SU-DHL-6 (cell line): ENCODE results near the gene VSTM4.

Experiments used
- CTCF ChIP-seq: fragments of 200-600 bp; sonication (generic); IDR thresholded peaks from one replicate; pipeline ENCODE4 v1.5.1; 2017; ENCODE audit warnings: antibody characterized with exemption, mild to moderate bottlenecking, low read length, moderate library complexity; ENCODE audit not compliant: insufficient read depth, poor library complexity, severe bottlenecking
- EZH2phosphoT487 ChIP-seq: fragments of 200-600 bp; sonication (generic), shearing (Covaris generic); conservative IDR thresholded peaks from 2 replicates; pipeline ENCODE4 v1.6.1; 2018; ENCODE audit warnings: mild to moderate bottlenecking, antibody characterized with exemption, low read length, moderate library complexity, mixed read lengths

- TF ChIP-seq CTCF (no peak), EZH2phosphoT487 (no peak)
Measured at GRCh38 chr10:49090189-49090575, 25.1 kb downstream of the VSTM4 start.
